ENCODE measurements around the gene GAPDHS. TPM values are rescaled to one million over a fixed set of nuclear protein-coding genes. Genes with fewer than 3 reads are reported as not detected.
A peak's percentile ranks its signal among the peaks of the same experiment; 100 is the strongest.

Gene GAPDHS
- total and polyA plus RNA-seq, 2 of the 13 experiments (the other 11 are each of a cell fraction or from before 2014, with no cell fraction given), result not detected

- no peak for TF ChIP-seq ZNF318 (CRISPR knock-in tag; IDR thresholded peaks at IDR 0.05)
- TF ChIP-seq RARA (CRISPR knock-in tag; IDR thresholded peaks at IDR 0.05), result no peak
- 0 out of 2 replicates have a peak, but pooled peaks have one; percentile 44 for TF ChIP-seq POGZ (CRISPR knock-in tag; IDR thresholded peaks at IDR 0.05)
- TF ChIP-seq, protein P1, sequence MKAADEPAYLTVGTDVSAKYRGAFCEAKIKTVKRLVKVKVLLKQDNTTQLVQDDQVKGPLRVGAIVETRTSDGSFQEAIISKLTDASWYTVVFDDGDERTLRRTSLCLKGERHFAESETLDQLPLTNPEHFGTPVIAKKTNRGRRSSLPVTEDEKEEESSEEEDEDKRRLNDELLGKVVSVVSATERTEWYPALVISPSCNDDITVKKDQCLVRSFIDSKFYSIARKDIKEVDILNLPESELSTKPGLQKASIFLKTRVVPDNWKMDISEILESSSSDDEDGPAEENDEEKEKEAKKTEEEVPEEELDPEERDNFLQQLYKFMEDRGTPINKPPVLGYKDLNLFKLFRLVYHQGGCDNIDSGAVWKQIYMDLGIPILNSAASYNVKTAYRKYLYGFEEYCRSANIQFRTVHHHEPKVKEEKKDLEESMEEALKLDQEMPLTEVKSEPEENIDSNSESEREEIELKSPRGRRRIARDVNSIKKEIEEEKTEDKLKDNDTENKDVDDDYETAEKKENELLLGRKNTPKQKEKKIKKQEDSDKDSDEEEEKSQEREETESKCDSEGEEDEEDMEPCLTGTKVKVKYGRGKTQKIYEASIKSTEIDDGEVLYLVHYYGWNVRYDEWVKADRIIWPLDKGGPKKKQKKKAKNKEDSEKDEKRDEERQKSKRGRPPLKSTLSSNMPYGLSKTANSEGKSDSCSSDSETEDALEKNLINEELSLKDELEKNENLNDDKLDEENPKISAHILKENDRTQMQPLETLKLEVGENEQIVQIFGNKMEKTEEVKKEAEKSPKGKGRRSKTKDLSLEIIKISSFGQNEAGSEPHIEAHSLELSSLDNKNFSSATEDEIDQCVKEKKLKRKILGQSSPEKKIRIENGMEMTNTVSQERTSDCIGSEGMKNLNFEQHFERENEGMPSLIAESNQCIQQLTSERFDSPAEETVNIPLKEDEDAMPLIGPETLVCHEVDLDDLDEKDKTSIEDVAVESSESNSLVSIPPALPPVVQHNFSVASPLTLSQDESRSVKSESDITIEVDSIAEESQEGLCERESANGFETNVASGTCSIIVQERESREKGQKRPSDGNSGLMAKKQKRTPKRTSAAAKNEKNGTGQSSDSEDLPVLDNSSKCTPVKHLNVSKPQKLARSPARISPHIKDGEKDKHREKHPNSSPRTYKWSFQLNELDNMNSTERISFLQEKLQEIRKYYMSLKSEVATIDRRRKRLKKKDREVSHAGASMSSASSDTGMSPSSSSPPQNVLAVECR (CRISPR knock-in tag; IDR thresholded peaks at IDR 0.05; ENCODE audit: borderline replicate concordance), result peak; percentile 42; the same call in 1 of the 2 replicates
- peak; percentile 58; the same call in 1 of the 2 replicates for TF ChIP-seq POGK (CRISPR knock-in tag; conservative IDR thresholded peaks at IDR 0.05)
- TF ChIP-seq MTF2 (CRISPR knock-in tag; IDR thresholded peaks at IDR 0.05; ENCODE audit: borderline replicate concordance), result no peak
- TF ChIP-seq MTA3 (CRISPR knock-in tag; IDR thresholded peaks at IDR 0.05), result no peak
- TF ChIP-seq ELF4 (CRISPR knock-in tag; IDR thresholded peaks at IDR 0.05; ENCODE audit: borderline replicate concordance), result no peak
- TF ChIP-seq ESRRA (CRISPR knock-in tag; IDR thresholded peaks at IDR 0.05; ENCODE audit: low read depth), result 0 out of 2 replicates have a peak, but pooled peaks have one; percentile 34
- TF ChIP-seq RXRA (CRISPR knock-in tag; IDR thresholded peaks at IDR 0.05), result peak; percentile 10; the same call in 1 of the 2 replicates
Measured at GRCh38 chr19:35495107-35496064, 37.9 kb upstream of the GAPDHS start (continued).
